BE2C (cell line): ENCODE measurements around the gene HMG20A.

ENCODE experiments used
- DNase-seq: peaks from one replicate; pipeline ENCODE4 v3.0.0-alpha.2; 2020
- H3K27me3 ChIP-seq: fragments of 250-450 bp; sonication (Bioruptor Pico); 2 replicates; pipeline ENCODE4 v1.5.1; 2020; ENCODE audit warnings: mild to moderate bottlenecking
- H3K36me3 ChIP-seq: fragments of 250-450 bp; sonication (Bioruptor Pico); 2 replicates; pipeline ENCODE4 v1.5.1; 2020; ENCODE audit warnings: mild to moderate bottlenecking
- H3K4me1 ChIP-seq: fragments of 250-450 bp; sonication (Bioruptor Pico); 2 replicates; pipeline ENCODE4 v1.5.1; 2020
- H3K4me3 ChIP-seq: 2 replicates; pipeline ENCODE4 v1.5.1; 2011; ENCODE audit warnings: low read depth, low read length
- H3K9me3 ChIP-seq: fragments of 250-450 bp; sonication (Bioruptor Pico); 2 replicates; pipeline ENCODE4 v1.5.1; 2020
- TF ChIP-seq, protein P1 (sequence below): IDR thresholded peaks from 2 replicates; pipeline ENCODE4 v1.5.1; 2012; ENCODE audit warnings: mild to moderate bottlenecking, low read depth, low read length

Gene HMG20A

GRCh38 chr15:77528290-77528967, 107.7 kb downstream of the HMG20A start:
- TF ChIP-seq, protein P1, sequence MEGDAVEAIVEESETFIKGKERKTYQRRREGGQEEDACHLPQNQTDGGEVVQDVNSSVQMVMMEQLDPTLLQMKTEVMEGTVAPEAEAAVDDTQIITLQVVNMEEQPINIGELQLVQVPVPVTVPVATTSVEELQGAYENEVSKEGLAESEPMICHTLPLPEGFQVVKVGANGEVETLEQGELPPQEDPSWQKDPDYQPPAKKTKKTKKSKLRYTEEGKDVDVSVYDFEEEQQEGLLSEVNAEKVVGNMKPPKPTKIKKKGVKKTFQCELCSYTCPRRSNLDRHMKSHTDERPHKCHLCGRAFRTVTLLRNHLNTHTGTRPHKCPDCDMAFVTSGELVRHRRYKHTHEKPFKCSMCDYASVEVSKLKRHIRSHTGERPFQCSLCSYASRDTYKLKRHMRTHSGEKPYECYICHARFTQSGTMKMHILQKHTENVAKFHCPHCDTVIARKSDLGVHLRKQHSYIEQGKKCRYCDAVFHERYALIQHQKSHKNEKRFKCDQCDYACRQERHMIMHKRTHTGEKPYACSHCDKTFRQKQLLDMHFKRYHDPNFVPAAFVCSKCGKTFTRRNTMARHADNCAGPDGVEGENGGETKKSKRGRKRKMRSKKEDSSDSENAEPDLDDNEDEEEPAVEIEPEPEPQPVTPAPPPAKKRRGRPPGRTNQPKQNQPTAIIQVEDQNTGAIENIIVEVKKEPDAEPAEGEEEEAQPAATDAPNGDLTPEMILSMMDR: no peak
- no peaks in the 10 kb centered on the region for H3K27me3 ChIP-seq
- no peak overlapping the region for H3K4me3 ChIP-seq
- peaks cover 17% of the 10 kb centered on the region for H3K4me1 ChIP-seq
- H3K9me3 ChIP-seq: no peaks in the 10 kb centered on the region
- no peaks in the 10 kb centered on the region for H3K36me3 ChIP-seq
- no peak for DNase-seq

- TF ChIP-seq, protein P1: no peak
- Histone ChIP-seq H3K4me1 (peaks cover 17% of the 10 kb centered on the region), H3K4me3 (no peak overlapping the region), H3K27me3 (no peaks in the 10 kb centered on the region), H3K36me3 (no peaks in the 10 kb centered on the region), H3K9me3 (no peaks in the 10 kb centered on the region)
- peak; percentile 43 for DNase-seq
These were observed 108.3 kb downstream of the HMG20A start for GRCh38 chr15:77528968-77529319.

- Histone ChIP-seq H3K4me3 (no peak overlapping the region), H3K4me1 (peaks cover 17% of the 10 kb centered on the region), H3K36me3 (no peaks in the 10 kb centered on the region), H3K9me3 (no peaks in the 10 kb centered on the region), H3K27me3 (no peaks in the 10 kb centered on the region)
- DNase-seq: no peak
- TF ChIP-seq, protein P1: no peak
These were observed 108.9 kb downstream of the HMG20A start for GRCh38 chr15:77529394-77530159.

DNA sequence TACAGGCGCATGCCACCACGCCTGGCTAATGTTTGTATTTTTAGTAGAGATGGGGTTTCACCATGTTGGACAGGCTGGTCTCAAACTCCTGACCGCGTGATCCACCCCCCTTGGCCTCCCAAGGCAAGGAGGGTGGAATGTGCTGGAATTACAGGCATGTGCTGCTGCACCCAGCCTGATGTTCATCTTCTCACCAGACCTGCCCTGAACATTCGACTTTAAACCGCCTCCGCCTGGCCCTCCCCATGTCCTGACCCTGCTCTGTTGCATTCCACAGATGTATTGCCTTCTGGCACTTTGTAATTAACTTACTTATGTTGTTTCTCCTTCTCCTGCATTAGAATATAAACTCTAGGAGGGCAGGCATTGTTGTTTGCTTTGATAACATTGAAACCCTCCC, 109.9 kb downstream of the HMG20A start:
- Histone ChIP-seq H3K4me3 (no peak overlapping the region), H3K36me3 (no peaks in the 10 kb centered on the region), H3K27me3 (no peaks in the 10 kb centered on the region), H3K9me3 (no peaks in the 10 kb centered on the region), H3K4me1 (peaks cover 17% of the 10 kb centered on the region)
- no peak for DNase-seq
- TF ChIP-seq, protein P1: no peak

DNA sequence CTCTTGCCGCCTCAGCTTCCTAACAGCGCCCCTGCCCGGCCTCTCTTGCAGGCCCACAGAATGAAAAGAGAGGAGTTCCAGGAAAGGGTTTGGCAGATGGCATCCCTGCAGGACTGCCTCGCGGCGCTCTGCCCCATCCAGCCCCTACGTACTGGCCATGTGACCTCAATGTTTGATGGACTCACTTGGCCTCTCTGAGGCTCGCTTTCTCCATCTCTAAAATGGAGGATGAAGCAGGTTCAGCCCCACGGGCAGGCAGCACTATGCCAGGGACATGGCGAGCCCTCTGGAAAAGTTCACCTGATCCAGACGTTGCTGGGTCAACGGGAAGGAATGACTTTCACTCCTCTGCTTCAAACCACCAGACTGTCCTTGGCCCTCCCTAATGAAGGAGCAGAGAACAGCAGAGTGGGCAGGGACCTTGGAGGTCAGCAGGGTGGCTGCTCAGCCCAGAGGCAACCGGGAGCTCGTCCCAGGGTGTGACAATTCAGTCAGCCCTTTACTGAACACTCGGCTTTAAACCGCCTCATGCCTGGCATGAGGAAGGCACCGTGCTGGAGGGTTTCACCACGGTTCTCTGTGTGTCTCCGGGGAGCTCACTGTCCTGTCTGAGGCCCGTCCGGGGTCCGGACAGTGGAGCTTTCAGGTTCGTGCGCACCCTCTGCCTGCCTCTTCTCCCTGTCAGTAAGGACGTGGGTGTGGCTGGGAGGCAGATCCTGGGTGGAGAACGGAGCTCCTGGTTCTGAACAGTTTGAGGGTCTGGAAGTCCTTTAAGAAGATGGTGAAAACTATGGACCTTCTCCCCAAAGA, 110.7 kb downstream of the HMG20A start:
- H3K9me3 ChIP-seq: no peaks in the 10 kb centered on the region
- no peak for DNase-seq
- TF ChIP-seq, protein P1: no peak
- peaks cover 17% of the 10 kb centered on the region for H3K4me1 ChIP-seq
- H3K4me3 ChIP-seq: no peak overlapping the region
- no peaks in the 10 kb centered on the region for H3K27me3 ChIP-seq
- no peaks in the 10 kb centered on the region for H3K36me3 ChIP-seq
